ENCODE results near the gene MAP3K9.
"Not testable (repeated sequence)": the region's sequence is repeated elsewhere in the genome, so short reads cannot be mapped to it uniquely, and the experiment has no call there.

Gene MAP3K9

DNA sequence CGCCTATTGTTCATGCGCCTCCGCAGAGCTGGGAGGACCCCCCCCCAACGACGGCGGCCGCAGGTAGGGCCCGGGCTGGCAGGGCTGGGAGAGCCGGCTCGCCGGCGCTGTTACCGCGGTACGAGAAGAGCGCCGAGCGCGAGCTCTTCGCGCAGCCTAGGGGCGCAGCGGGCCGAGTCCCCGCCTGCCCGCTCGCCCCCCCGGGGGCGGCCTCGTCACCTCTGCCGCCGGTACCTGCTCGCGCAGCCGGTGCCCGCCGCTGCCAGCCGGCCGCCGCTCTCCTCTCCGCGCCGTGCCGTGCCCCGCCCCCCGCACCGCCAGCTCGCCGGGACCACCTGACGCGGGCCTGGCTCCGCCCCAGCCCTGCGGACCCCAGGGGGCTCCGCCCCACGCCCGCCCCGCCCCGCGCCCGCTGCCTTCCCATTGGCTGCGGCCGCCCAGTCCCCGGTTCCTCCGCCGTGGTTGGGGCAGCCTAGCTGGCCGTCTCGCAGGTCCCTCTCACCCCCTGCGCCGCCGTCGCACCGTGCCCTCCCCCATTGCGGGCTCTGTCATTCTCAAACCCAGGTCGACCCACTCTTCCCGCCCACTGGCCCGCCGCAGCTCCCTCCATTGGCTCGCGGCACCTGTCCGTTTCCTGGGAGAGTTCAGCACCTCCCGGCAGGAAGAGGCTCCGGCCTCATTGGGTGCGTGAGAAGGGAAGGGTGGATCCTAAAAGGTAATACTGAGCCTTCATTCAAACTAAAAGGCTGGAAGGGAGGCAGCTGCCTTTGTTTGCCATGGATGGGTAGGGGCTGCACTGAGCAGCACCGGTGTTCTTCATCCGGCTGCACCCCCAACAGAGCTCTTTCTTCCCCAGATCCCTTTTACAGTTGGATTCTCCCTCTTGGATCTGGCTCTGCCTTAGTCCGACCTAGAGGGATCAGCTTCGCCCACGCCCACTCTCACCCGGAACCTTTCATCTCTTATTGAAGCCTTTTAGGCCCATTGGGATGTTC lies at the start of gene MAP3K9:
Gene MAP3K9, minus strand, starts transcription at position 289 of the 995 bp plus-strand sequence. CDS start 342 bp downstream, outside the sequence.
- peaks cover 12% of the 10 kb centered on the region for H3K4me1 Mint-ChIP-seq
- H3K27me3 Mint-ChIP-seq (ENCODE audit: low read depth, poor library complexity): no peaks in the 10 kb centered on the region
- TF ChIP-seq, protein P1, sequence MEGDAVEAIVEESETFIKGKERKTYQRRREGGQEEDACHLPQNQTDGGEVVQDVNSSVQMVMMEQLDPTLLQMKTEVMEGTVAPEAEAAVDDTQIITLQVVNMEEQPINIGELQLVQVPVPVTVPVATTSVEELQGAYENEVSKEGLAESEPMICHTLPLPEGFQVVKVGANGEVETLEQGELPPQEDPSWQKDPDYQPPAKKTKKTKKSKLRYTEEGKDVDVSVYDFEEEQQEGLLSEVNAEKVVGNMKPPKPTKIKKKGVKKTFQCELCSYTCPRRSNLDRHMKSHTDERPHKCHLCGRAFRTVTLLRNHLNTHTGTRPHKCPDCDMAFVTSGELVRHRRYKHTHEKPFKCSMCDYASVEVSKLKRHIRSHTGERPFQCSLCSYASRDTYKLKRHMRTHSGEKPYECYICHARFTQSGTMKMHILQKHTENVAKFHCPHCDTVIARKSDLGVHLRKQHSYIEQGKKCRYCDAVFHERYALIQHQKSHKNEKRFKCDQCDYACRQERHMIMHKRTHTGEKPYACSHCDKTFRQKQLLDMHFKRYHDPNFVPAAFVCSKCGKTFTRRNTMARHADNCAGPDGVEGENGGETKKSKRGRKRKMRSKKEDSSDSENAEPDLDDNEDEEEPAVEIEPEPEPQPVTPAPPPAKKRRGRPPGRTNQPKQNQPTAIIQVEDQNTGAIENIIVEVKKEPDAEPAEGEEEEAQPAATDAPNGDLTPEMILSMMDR (IDR thresholded peaks at IDR 0.05): no peak
- peak within 1 kb of the TSS; percentile 64 for H3K27ac Mint-ChIP-seq
- DNase-seq: peak; percentile 97
- H3K4me3 Mint-ChIP-seq: peak within 1 kb of the TSS; percentile 83
- H3K36me3 Mint-ChIP-seq (ENCODE audit: low read depth): no peaks in the 10 kb centered on the region
- H3K9me3 Mint-ChIP-seq: no peaks in the 10 kb centered on the region

DNA sequence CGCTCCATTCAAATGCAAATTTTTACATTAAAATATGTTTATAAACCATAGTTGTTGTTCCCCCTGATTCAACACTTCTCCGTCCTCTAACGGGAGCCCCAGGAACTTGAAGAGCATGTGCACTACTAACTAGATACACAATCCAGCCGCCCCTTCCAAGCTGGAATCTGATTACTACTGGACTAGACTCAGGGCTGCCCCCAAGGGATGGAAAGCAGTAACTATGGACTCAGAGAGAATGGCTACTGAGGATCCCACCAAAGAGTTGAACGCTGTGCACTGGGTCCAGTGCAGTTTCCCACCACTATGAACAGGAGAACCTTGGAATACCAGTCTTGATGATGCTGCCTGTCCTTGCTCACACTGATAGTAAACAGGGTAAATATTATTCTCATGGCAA lies 49.3 kb upstream of the MAP3K9 start:
- TF ChIP-seq, protein P1 (IDR thresholded peaks at IDR 0.05): no peak
- DNase-seq: no peak
- Mint-ChIP-seq H3K4me3 (no peak overlapping the region), H3K27ac (no peak overlapping the region), H3K36me3 (ENCODE audit: low read depth) (no peaks in the 10 kb centered on the region), H3K9me3 (no peaks in the 10 kb centered on the region), H3K4me1 (no peaks in the 10 kb centered on the region), H3K27me3 (ENCODE audit: low read depth, poor library complexity) (peaks cover 3% of the 10 kb centered on the region)

GRCh38 chr14:70857496-70857890 lies 48.2 kb upstream of the MAP3K9 start:
- TF ChIP-seq, protein P1 (IDR thresholded peaks at IDR 0.05): no peak

GRCh38 chr14:70856851-70857495 lies 47.7 kb upstream of the MAP3K9 start:
- Mint-ChIP-seq H3K27me3 (ENCODE audit: low read depth, poor library complexity) (peaks cover 3% of the 10 kb centered on the region), H3K4me1 (no peaks in the 10 kb centered on the region)
- no peak for DNase-seq

More at GRCh38 chr14:70857496-70857890, 48.2 kb upstream of the MAP3K9 start:
- Mint-ChIP-seq H3K9me3 (no peaks in the 10 kb centered on the region), H3K27me3 (ENCODE audit: low read depth, poor library complexity) (peaks cover 3% of the 10 kb centered on the region), H3K27ac (no peak overlapping the region), H3K36me3 (ENCODE audit: low read depth) (no peaks in the 10 kb centered on the region), H3K4me3 (no peak overlapping the region), H3K4me1 (no peaks in the 10 kb centered on the region)
- no peak for DNase-seq

DNA sequence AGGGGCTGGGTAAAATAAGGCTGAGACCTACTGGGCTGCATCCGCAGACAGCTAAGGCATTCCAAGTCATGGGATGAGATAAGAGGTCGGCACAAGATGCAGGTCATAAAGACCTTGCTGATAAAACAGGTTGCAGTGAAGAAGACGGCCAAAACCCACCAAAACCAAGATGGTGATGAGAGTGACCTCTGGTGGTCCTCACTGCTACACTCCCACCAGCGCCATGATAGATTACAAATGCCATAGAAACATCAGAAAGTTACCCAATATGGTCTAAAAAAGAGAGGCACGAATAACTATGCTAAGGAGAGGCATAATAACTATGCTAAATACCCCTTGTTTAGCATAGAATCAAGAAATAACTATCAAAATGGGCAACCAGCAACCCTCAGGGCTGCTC lies 46.2 kb upstream of the MAP3K9 start:
- Mint-ChIP-seq H3K27ac (no peak overlapping the region), H3K27me3 (ENCODE audit: low read depth, poor library complexity) (peaks cover 3% of the 10 kb centered on the region), H3K4me3 (no peak overlapping the region), H3K4me1 (no peaks in the 10 kb centered on the region), H3K36me3 (ENCODE audit: low read depth) (no peaks in the 10 kb centered on the region), H3K9me3 (no peaks in the 10 kb centered on the region)
- TF ChIP-seq, protein P1 (IDR thresholded peaks at IDR 0.05): no peak
- DNase-seq: no peak

More at GRCh38 chr14:70856851-70857495, 47.7 kb upstream of the MAP3K9 start:
- Mint-ChIP-seq H3K9me3 (no peaks in the 10 kb centered on the region), H3K36me3 (ENCODE audit: low read depth) (no peaks in the 10 kb centered on the region), H3K27ac (no peak overlapping the region), H3K4me3 (no peak overlapping the region)
- TF ChIP-seq, protein P1 (IDR thresholded peaks at IDR 0.05): no peak

DNA sequence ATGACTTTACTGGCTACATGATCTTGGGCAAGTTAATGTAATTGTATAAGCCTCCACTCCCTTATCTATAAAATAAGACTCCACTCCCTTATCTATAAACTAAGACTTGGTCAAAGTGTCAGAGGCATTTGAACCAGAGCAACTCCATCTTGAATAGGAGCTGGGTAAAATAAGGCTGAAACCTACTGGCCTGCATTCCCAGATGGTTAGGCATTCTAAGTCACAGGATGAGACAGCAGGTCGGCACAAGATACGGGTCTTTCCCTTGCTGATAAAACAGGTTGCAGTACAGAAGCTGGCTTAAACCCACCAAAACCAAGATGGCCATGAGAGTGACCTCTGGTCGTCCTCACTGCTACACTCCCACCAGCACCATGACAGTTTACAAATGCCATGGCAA lies 44.3 kb upstream of the MAP3K9 start:
- H3K4me1 Mint-ChIP-seq; H3K9me3 Mint-ChIP-seq; H3K27me3 Mint-ChIP-seq (ENCODE audit: low read depth, poor library complexity); DNase-seq; H3K36me3 Mint-ChIP-seq (ENCODE audit: low read depth); H3K27ac Mint-ChIP-seq; H3K4me3 Mint-ChIP-seq: not testable (repeated sequence)

Measured in nephron progenitor cell (in vitro differentiated cells).